Lung (tissue), 12 donors: ENCODE results near the gene SON. TPM values are rescaled to one million over a fixed set of nuclear protein-coding genes. Genes with fewer than 3 reads are reported as not detected.

ENCODE experiments used
- ATAC-seq: fragments of 200-7000 bp; cut with Tn5 transposase; one replicate; pipeline ENCODE4 v1.9.1; 2020; ENCODE audit warnings: moderate number of reproducible peaks; ENCODE audit not compliant: insufficient read depth, low FRiP score
- DNase-seq, 3 donors: peaks; one replicate each; pipeline ENCODE4 v3.0.0-alpha.2; 2013 to 2017
- H3K27ac ChIP-seq, 2 donors: one replicate each; pipeline ENCODE4 v1.5.1; 2013; ENCODE audit warnings: mild to moderate bottlenecking in 2 of 2, moderate library complexity in 2 of 2, control low read depth in 1 of 2, inconsistent platforms in 1 of 2, low read depth in 1 of 2, low read length in 1 of 2
- H3K27me3 ChIP-seq, 3 donors: one replicate each; pipeline ENCODE4 v1.5.1; 2013; ENCODE audit warnings: low read length in 2 of 3; ENCODE audit not compliant: control insufficient read depth in 3 of 3, insufficient read depth in 3 of 3
- H3K36me3 ChIP-seq, 4 donors: one replicate each; pipeline ENCODE4 v1.5.1; 2013; ENCODE audit warnings: low read length in 4 of 4, mild to moderate bottlenecking in 1 of 4, moderate library complexity in 1 of 4; ENCODE audit not compliant: control insufficient read depth in 4 of 4, insufficient read depth in 4 of 4
- H3K4me1 ChIP-seq, 5 donors: one replicate each; pipeline ENCODE4 v1.5.1; 2013; ENCODE audit warnings: low read length in 5 of 5, mild to moderate bottlenecking in 2 of 5, moderate library complexity in 1 of 5; ENCODE audit not compliant: control insufficient read depth in 5 of 5, insufficient read depth in 5 of 5
- H3K4me3 ChIP-seq: one replicate; pipeline ENCODE4 v1.5.1; 2013; ENCODE audit warnings: mild to moderate bottlenecking, control low read depth, moderate library complexity
- H3K9ac ChIP-seq, 2 donors: one replicate each; pipeline ENCODE4 v1.5.1; 2013; ENCODE audit warnings: low read length in 2 of 2, control low read depth in 1 of 2; ENCODE audit not compliant: insufficient read depth in 1 of 2
- H3K9me3 ChIP-seq, 4 donors: one replicate each; pipeline ENCODE4 v1.5.1; 2013; ENCODE audit warnings: low read length in 3 of 4, mild to moderate bottlenecking in 1 of 4, moderate library complexity in 1 of 4; ENCODE audit not compliant: control insufficient read depth in 4 of 4, insufficient read depth in 3 of 4
- WGBS, 2 donors: extraction: QIAGEN DNeasy Blood & Tissue Kit; methylation state at CpG; one replicate each; pipeline ENCODE4 v1.1.7; 2013; 5-methylcytosine and 5-hydroxymethylcytosine counted together
- polyA plus RNA-seq, 2 donors: library from polyadenylated mRNA; stranded (reverse); fragments of 200-250 nt; gene quantifications; one replicate each; pipeline ENCODE4 v1.2.1, GENCODE V29; 2013
- total RNA-seq, 2 donors: library from RNA; depleted of rRNA in 1 of 2; stranded (reverse); fragments of >200 nt in 1 of 2; gene quantifications; one replicate each; pipeline ENCODE4 v1.2.1, GENCODE V29; 2014 to 2021
- TF ChIP-seq, protein P1 (sequence below): IDR thresholded peaks from 2 replicates; pipeline ENCODE4 v1.5.1; 2012; ENCODE audit warnings: mild to moderate bottlenecking; ENCODE audit errors: control extremely low read depth, extremely low read depth
- donor health status: control.
- donor health status: control.
- donor health status: Bipolar disorder and iron deficiency.
- donor health status: healthy.
- donor health status: DM: yes; HTN: yes; CAD: no.

SON gene
- total and polyA plus RNA-seq, 4 donors, result 100 to 393 (median 192) TPM

DNA sequence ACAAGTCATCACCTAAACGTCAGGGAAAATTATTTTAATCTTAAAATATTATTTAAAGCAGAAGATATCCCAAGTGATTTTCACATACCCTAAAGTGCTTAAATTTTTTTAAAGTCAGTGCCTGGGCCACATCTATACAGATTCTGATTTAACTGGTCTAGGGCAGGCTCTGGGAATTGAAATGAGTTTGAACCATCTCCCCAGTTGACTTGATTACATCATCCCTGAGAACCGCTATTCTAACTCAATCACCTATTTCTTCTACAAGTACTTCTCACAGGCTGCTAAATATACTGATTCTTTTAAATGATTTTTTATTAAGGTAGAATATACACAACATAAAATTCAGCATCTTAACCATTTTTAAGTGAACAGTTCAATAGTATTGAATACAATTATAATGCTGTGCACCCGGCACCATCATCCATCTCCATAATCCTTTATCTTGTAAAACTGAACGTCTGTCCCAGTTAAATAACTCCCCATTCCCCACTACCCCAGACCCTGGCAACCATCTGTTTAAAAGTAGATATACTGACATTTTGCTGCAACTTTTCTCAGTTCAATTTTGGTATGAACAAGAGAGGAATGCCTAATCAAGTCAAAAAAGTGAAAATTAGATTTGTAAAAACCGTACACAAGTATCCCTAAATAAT lies 20.4 kb upstream of the SON start:
- H3K36me3 ChIP-seq, result peaks cover 17 to 36% (median 20%) of the 10 kb centered on the region in 4 donors
- H3K4me3 ChIP-seq, result no peak overlapping the region
- no peaks in the 10 kb centered on the region for H3K9me3 ChIP-seq
- H3K27me3 ChIP-seq, result no peaks in the 10 kb centered on the region
- TF ChIP-seq, protein P1, sequence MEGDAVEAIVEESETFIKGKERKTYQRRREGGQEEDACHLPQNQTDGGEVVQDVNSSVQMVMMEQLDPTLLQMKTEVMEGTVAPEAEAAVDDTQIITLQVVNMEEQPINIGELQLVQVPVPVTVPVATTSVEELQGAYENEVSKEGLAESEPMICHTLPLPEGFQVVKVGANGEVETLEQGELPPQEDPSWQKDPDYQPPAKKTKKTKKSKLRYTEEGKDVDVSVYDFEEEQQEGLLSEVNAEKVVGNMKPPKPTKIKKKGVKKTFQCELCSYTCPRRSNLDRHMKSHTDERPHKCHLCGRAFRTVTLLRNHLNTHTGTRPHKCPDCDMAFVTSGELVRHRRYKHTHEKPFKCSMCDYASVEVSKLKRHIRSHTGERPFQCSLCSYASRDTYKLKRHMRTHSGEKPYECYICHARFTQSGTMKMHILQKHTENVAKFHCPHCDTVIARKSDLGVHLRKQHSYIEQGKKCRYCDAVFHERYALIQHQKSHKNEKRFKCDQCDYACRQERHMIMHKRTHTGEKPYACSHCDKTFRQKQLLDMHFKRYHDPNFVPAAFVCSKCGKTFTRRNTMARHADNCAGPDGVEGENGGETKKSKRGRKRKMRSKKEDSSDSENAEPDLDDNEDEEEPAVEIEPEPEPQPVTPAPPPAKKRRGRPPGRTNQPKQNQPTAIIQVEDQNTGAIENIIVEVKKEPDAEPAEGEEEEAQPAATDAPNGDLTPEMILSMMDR, result no peak
- ATAC-seq (no peak), DNase-seq (no peak)
- H3K4me1 ChIP-seq, result no peaks in the 10 kb centered on the region
- 89 to 91% methylated on average over 5 of the region's 5 CpGs for WGBS, 2 donors
- no peak overlapping the region for H3K27ac ChIP-seq
- H3K9ac ChIP-seq, result no peak overlapping the region

DNA sequence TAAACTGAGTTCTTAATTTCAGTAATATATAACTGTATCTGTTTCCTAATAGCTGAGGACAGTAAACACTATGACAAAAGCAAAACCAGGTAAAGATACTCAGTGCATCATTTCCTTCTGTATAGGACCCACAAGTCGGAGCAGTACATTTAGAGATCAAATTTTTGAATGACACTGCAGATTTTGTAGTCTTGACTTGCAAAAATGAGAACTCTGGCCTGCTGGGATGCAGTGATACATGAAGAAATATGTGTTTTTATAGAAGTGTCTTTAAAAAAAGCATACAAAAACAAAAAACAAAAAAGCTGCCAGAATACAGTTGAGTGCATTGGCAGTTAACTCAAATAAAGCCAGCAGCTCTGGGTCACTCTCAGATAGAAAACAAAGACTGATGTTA lies 19.9 kb upstream of the SON start:
- H3K27me3 ChIP-seq, result no peaks in the 10 kb centered on the region
- no peak for DNase-seq
- H3K9ac ChIP-seq, result no peak overlapping the region
- ATAC-seq, result no peak
- TF ChIP-seq, protein P1, result no peak
- H3K4me3 ChIP-seq, result no peak overlapping the region
- 29 to 64% methylated on average over 1 of the region's 1 CpG for WGBS, 2 donors
- H3K9me3 ChIP-seq, result no peaks in the 10 kb centered on the region
- H3K27ac ChIP-seq, result no peak overlapping the region
- H3K36me3 ChIP-seq, result peaks cover 22 to 37% (median 24%) of the 10 kb centered on the region in 4 donors
- no peaks in the 10 kb centered on the region for H3K4me1 ChIP-seq

DNA sequence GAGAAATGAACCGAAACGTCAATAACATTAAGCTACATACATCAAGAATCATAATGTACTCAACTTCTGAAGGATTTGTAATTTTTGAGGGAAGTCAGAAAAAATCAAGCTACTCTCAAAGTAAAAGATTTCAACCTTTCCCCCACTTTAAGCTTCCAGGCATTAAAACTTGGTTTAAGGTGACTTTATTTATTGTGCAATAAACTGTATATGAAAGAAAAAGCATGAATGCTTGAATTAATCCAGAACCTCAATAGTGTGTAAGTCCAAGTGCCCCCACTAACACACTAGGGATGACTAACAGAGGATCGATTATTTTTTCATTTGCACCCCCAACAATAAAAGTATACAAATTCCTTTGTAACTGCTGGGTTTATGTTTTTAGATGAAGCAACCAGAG lies 11.8 kb upstream of the SON start:
- Histone ChIP-seq H3K27me3 (no peaks in the 10 kb centered on the region), H3K27ac (no peak overlapping the region), H3K4me3 (no peak overlapping the region), H3K36me3 (peaks cover 24 to 50% (median 36%) of the 10 kb centered on the region in 4 donors), H3K9ac (no peak overlapping the region), H3K4me1 (no peaks in the 10 kb centered on the region), H3K9me3 (no peaks in the 10 kb centered on the region)
- 91 to 94% methylated on average over 3 of the region's 3 CpGs for WGBS, 2 donors
- no peak for ATAC-seq
- TF ChIP-seq, protein P1, result no peak
- DNase-seq, result no peak

DNA sequence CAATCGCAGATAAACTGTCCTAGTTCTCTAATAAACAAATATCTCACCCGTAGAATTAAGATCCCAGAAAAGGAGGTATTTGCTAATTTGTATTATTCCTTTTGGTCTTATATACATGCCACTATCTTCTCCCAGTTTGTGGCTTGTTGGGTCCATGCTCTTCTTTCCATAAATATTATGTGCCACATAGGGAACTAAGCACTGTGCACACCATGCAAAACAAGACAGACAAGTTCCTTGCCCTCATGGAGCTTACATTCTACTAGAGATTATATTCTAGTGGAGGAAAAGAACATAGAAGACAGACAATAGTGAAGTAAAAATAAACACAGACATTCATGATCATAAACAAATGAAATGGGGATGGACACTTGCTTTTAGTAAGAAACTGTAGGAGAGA lies 5.6 kb upstream of the SON start:
- DNase-seq, result no peak
- Histone ChIP-seq H3K4me1 (peaks cover 0 to 10% (median 5%) of the 10 kb centered on the region in 5 donors), H3K9ac (no peak overlapping the region), H3K27me3 (no peaks in the 10 kb centered on the region), H3K9me3 (no peaks in the 10 kb centered on the region), H3K4me3 (no peak overlapping the region), H3K36me3 (peaks cover 15 to 28% (median 20%) of the 10 kb centered on the region in 4 donors), H3K27ac (no peak overlapping the region)
- TF ChIP-seq, protein P1, result no peak
- 95 to 96% methylated on average over 2 of the region's 2 CpGs for WGBS, 2 donors
- ATAC-seq, result no peak
